Naive thymus-derived CD4-positive, alpha-beta T cell (primary cell): ENCODE measurements around the gene UROS. TPM values are rescaled to one million over a fixed set of nuclear protein-coding genes. Genes with fewer than 3 reads are reported as not detected.

Experiments
- ATAC-seq: fragments of 150-1000 bp; cut with Tn5 transposase; 2 replicates; pipeline ENCODE4 v1.10.0; 2021; ENCODE audit warnings: mild to moderate bottlenecking, moderate library complexity
- CTCF ChIA-PET: fragments of 350-600 bp; sonication (Branson Sonifier 250); formaldehyde crosslinking; loops from one replicate; lab custom pipeline; 2021; ENCODE audit warnings: antibody characterized with exemption; lab: Charles Lee
- POLR2A ChIA-PET: fragments of 350-600 bp; sonication (Branson Sonifier 250); formaldehyde crosslinking; loops from one replicate; lab custom pipeline; 2021; ENCODE audit warnings: antibody characterized with exemption, inconsistent platforms; lab: Charles Lee
- DNase-seq, 9 donors: peaks; one replicate each; pipeline versions ENCODE4 v3.0.0 to v3.0.0-alpha.2; 2020 to 2022; ENCODE audit warnings: mixed read lengths in 1 of 9
- H3K27ac ChIP-seq: one replicate; pipeline ENCODE4 v1.7.0; 2013; ENCODE audit warnings: mild to moderate bottlenecking, low read depth, low read length, moderate library complexity
- H3K27me3 ChIP-seq, 2 donors: one replicate each; pipeline ENCODE4 v1.7.0; 2013; ENCODE audit warnings: low read length in 2 of 2, mild to moderate bottlenecking in 2 of 2, moderate library complexity in 2 of 2; ENCODE audit not compliant: control insufficient read depth in 2 of 2, insufficient read depth in 2 of 2
- H3K36me3 ChIP-seq, 3 experiments: 1 replicate in 2 of 3; 2 replicates in 1 of 3; pipeline ENCODE4 v1.7.0; 2013; ENCODE audit warnings: low read length in 3 of 3, mild to moderate bottlenecking in 3 of 3, moderate library complexity in 1 of 3; ENCODE audit not compliant: insufficient read depth in 3 of 3, control insufficient read depth in 2 of 3
- H3K4me1 ChIP-seq, 2 donors: one replicate each; pipeline ENCODE4 v1.7.0; 2013; ENCODE audit warnings: low read length in 2 of 2, mild to moderate bottlenecking in 2 of 2, moderate library complexity in 1 of 2; ENCODE audit not compliant: control insufficient read depth in 2 of 2, insufficient read depth in 2 of 2
- H3K4me3 ChIP-seq: 2 replicates; pipeline ENCODE4 v1.7.0; 2013; ENCODE audit warnings: mild to moderate bottlenecking, low read length
- H3K9me3 ChIP-seq, 3 experiments: 1 replicate in 2 of 3; 2 replicates in 1 of 3; pipeline ENCODE4 v1.7.0; 2013; ENCODE audit warnings: low read length in 3 of 3; ENCODE audit not compliant: control insufficient read depth in 2 of 3
- H3K27ac Mint-ChIP-seq, 9 donors: one replicate each; pipeline ENCODE4 v1.8.0; 2020 to 2022; ENCODE audit warnings: mixed read lengths in 9 of 9, mild to moderate bottlenecking in 8 of 9, moderate library complexity in 5 of 9, inconsistent platforms in 2 of 9
- H3K27me3 Mint-ChIP-seq, 5 donors: one replicate each; pipeline ENCODE4 v1.8.0; 2021 to 2022; ENCODE audit warnings: mixed read lengths in 5 of 5, mild to moderate bottlenecking in 1 of 5
- H3K36me3 Mint-ChIP-seq, 5 donors: one replicate each; pipeline ENCODE4 v1.8.0; 2020 to 2022; ENCODE audit warnings: mixed read lengths in 5 of 5, mild to moderate bottlenecking in 3 of 5, inconsistent platforms in 1 of 5
- H3K4me1 Mint-ChIP-seq, 7 donors: one replicate each; pipeline ENCODE4 v1.8.0; 2020 to 2022; ENCODE audit warnings: mixed read lengths in 7 of 7, mild to moderate bottlenecking in 3 of 7, inconsistent platforms in 1 of 7
- H3K4me3 Mint-ChIP-seq, 10 donors: one replicate each; pipeline ENCODE4 v1.8.0; 2020 to 2022; ENCODE audit warnings: mild to moderate bottlenecking in 10 of 10, mixed read lengths in 10 of 10, moderate library complexity in 6 of 10, inconsistent platforms in 2 of 10
- H3K9me3 Mint-ChIP-seq, 11 donors: one replicate each; pipeline ENCODE4 v1.8.0; 2020 to 2022; ENCODE audit warnings: mixed read lengths in 11 of 11, mild to moderate bottlenecking in 4 of 11, inconsistent platforms in 1 of 11, moderate library complexity in 1 of 11
- intact Hi-C, 2 donors: fragments of 100-400 bp; cut with micrococcal nuclease; formaldehyde crosslinking; loops; one replicate each; pipeline ENCODE4 v1.15.1; 2023
- polyA plus RNA-seq, 2 donors: library from polyadenylated mRNA; unstranded; fragments of 300-500 nt; fragmentation: Illumina TruSeq; gene quantifications; one replicate each; pipeline ENCODE4 v1.2.3, GENCODE V29; 2021
- total RNA-seq, 6 experiments: library from RNA in 5 of 6; stranded (reverse) in 5 of 6; gene quantifications; 1 replicate in 5 of 6; 2 replicates in 1 of 6; pipeline ENCODE4 v1.2.3 and lab custom pipeline; 2021 to 2026

UROS gene
- total and polyA plus RNA-seq, 7 experiments from 2014 or later = 28.9 to 60.0 (median 42.2) TPM

- H3K4me1 Mint-ChIP-seq = no peaks in the 10 kb centered on the region
- H3K9me3 ChIP-seq = no peaks in the 10 kb centered on the region
- H3K27me3 Mint-ChIP-seq = no peaks in the 10 kb centered on the region
- H3K9me3 Mint-ChIP-seq = no peaks in the 10 kb centered on the region
- H3K27ac ChIP-seq = no peak overlapping the region
- CTCF ChIA-PET = no interaction called here
- intact Hi-C loops = no loop called here
- DNase-seq (no peak), ATAC-seq (no peak)
- no peak overlapping the region for H3K4me3 Mint-ChIP-seq
- H3K36me3 ChIP-seq = no peaks in the 10 kb centered on the region
- H3K4me3 ChIP-seq = no peak overlapping the region
- H3K27ac Mint-ChIP-seq = no peak overlapping the region
- POLR2A ChIA-PET = no interaction called here
- H3K4me1 ChIP-seq = no peaks in the 10 kb centered on the region
- peaks cover 0 to 7% (median 0%) of the 10 kb centered on the region in 5 donors for H3K36me3 Mint-ChIP-seq
- no peaks in the 10 kb centered on the region for H3K27me3 ChIP-seq
Observed at GRCh38 chr10:125859128-125859817, 36.2 kb upstream of the UROS start.

DNA sequence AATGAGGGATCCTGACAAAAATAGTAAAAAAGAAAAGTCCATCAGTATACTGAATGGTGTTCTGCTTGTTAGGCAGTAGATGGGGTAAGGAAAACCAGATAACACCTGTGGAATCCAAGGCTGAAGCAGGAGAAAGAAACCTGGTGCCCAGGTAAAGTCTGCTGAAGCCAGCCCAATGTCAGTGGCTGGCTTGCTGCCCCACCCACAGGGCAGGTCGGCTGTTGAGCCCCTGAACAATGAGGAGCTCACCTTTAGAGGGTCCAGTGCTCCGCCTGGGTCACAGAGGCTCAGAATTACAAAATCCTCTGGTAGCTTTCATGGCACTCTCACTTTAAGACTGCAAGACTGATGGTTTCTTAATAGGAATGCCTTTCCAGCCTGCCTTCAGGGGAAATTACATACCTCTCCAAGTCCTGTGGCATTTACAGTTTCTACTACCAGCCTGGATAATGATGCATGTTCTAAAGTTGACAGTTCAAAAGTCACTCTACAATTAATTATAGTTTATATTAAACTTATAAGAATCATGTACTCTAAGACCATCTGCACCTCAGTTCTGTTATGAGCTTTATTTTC lies 34.2 kb upstream of the UROS start:
- H3K9me3 ChIP-seq = no peaks in the 10 kb centered on the region
- no peak for DNase-seq
- no peaks in the 10 kb centered on the region for H3K27me3 Mint-ChIP-seq
- H3K36me3 Mint-ChIP-seq = peaks cover 0 to 9% (median 7%) of the 10 kb centered on the region in 5 donors
- H3K4me3 Mint-ChIP-seq = no peak overlapping the region
- CTCF ChIA-PET = no interaction called here
- H3K9me3 Mint-ChIP-seq = no peaks in the 10 kb centered on the region
- H3K4me1 ChIP-seq = no peaks in the 10 kb centered on the region
- no peaks in the 10 kb centered on the region for H3K27me3 ChIP-seq
- H3K36me3 ChIP-seq = peaks cover 0 to 8% (median 0%) of the 10 kb centered on the region in 3 experiments
- H3K27ac ChIP-seq = no peak overlapping the region
- no peak overlapping the region for H3K27ac Mint-ChIP-seq
- no peak overlapping the region for H3K4me3 ChIP-seq
- no peaks in the 10 kb centered on the region for H3K4me1 Mint-ChIP-seq
- ATAC-seq = no peak
- POLR2A ChIA-PET = no interaction called here
- intact Hi-C loops = no loop called here

- Histone ChIP-seq H3K27ac (no peak overlapping the region), H3K27me3 (no peaks in the 10 kb centered on the region), H3K4me3 (no peak overlapping the region), H3K36me3 (peaks cover 0 to 16% (median 0%) of the 10 kb centered on the region in 3 experiments), H3K9me3 (no peaks in the 10 kb centered on the region), H3K4me1 (no peaks in the 10 kb centered on the region)
- Mint-ChIP-seq H3K4me1 (no peaks in the 10 kb centered on the region), H3K27ac (peak overlapping the region in 1 of 9 donors; percentile 14), H3K36me3 (peaks cover 10 to 30% (median 21%) of the 10 kb centered on the region in 5 donors), H3K4me3 (no peak overlapping the region), H3K27me3 (no peaks in the 10 kb centered on the region), H3K9me3 (no peaks in the 10 kb centered on the region)
- intact Hi-C loops = no loop called here
- ChIA-PET CTCF (no interaction called here), POLR2A (no interaction called here)
- DNase-seq (no peak), ATAC-seq (no peak)
Observed at GRCh38 chr10:125852487-125852886, 29.4 kb upstream of the UROS start.

GRCh38 chr10:125850766-125851731 lies 28.0 kb upstream of the UROS start:
- no peaks in the 10 kb centered on the region for H3K27me3 Mint-ChIP-seq
- ChIA-PET CTCF (no interaction called here), POLR2A (no interaction called here)
- ATAC-seq (no peak), DNase-seq (no peak)
- Histone ChIP-seq H3K4me3 (no peak overlapping the region), H3K36me3 (peaks cover 0 to 23% (median 0%) of the 10 kb centered on the region in 3 experiments), H3K27me3 (no peaks in the 10 kb centered on the region), H3K27ac (no peak overlapping the region), H3K4me1 (no peaks in the 10 kb centered on the region), H3K9me3 (no peaks in the 10 kb centered on the region)
- no peak overlapping the region for H3K4me3 Mint-ChIP-seq
- intact Hi-C loops = no loop called here
- peaks cover 10 to 30% (median 21%) of the 10 kb centered on the region in 5 donors for H3K36me3 Mint-ChIP-seq
- no peaks in the 10 kb centered on the region for H3K4me1 Mint-ChIP-seq
- no peaks in the 10 kb centered on the region for H3K9me3 Mint-ChIP-seq
- H3K27ac Mint-ChIP-seq = peak overlapping the region in 1 of 9 donors; percentile 38

DNA sequence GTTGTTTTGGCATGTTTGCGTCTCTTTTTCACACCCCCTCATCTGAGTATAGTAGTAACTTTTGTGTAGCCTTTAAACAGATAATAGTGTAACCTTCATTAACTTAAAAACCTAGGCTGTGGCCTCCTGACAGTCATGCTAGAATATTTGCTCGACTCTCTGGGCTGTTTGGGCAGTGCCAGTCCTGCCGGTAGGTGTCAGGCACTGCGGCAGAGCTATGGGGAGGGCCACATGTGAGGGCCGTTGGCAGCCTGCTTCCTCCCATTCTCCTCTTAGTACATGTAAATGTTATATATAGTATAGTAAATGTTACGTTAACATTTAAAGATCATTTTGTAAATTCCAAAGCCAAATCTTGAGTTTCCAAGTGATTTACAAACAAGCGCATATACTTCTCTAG lies 26.4 kb upstream of the UROS start:
- no peaks in the 10 kb centered on the region for H3K27me3 ChIP-seq
- intact Hi-C loops = no loop called here
- H3K4me3 ChIP-seq = no peak overlapping the region
- Mint-ChIP-seq H3K27ac (no peak overlapping the region), H3K4me3 (no peak overlapping the region), H3K27me3 (no peaks in the 10 kb centered on the region), H3K4me1 (no peaks in the 10 kb centered on the region), H3K36me3 (peaks cover 10 to 30% (median 21%) of the 10 kb centered on the region in 5 donors), H3K9me3 (no peaks in the 10 kb centered on the region)
- ChIA-PET POLR2A (no interaction called here), CTCF (no interaction called here)
- ATAC-seq = no peak
- DNase-seq = no peak
- H3K9me3 ChIP-seq = no peaks in the 10 kb centered on the region
- H3K27ac ChIP-seq = no peak overlapping the region
- no peaks in the 10 kb centered on the region for H3K4me1 ChIP-seq
- peaks cover 0 to 27% (median 0%) of the 10 kb centered on the region in 3 experiments for H3K36me3 ChIP-seq

DNA sequence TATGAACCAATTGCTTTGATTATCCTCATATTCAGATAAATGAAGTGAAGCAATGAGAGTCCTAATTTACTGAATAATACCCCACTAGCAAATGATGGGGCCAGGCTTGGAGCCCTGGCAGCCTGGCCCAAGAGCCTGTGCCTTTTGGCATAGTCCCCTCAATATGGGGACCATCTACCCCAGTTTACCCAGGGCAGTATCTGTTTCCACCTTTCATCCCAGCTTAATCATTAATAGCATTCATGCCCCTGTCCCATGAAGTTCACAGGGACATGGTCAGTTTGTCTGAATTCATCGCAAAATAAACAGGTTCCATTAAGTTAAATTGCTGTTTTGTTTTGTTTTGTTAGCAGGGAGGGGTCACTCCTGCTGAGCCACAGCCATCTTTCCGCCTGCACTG lies 25.8 kb upstream of the UROS start:
- intact Hi-C loops = no loop called here

More for the DNA sequence above, 25.8 kb upstream of the UROS start:
- H3K4me3 ChIP-seq = no peak overlapping the region
- H3K27me3 Mint-ChIP-seq = no peaks in the 10 kb centered on the region
- ChIA-PET CTCF (no interaction called here), POLR2A (no interaction called here)
- H3K27me3 ChIP-seq = no peaks in the 10 kb centered on the region
- no peaks in the 10 kb centered on the region for H3K9me3 ChIP-seq
- no peak overlapping the region for H3K4me3 Mint-ChIP-seq
- no peaks in the 10 kb centered on the region for H3K4me1 Mint-ChIP-seq
- H3K27ac ChIP-seq = no peak overlapping the region
- ATAC-seq = no peak
- H3K9me3 Mint-ChIP-seq = no peaks in the 10 kb centered on the region
- no peaks in the 10 kb centered on the region for H3K4me1 ChIP-seq
- H3K27ac Mint-ChIP-seq = no peak overlapping the region
- peaks cover 0 to 27% (median 0%) of the 10 kb centered on the region in 3 experiments for H3K36me3 ChIP-seq
- peaks cover 10 to 30% (median 21%) of the 10 kb centered on the region in 5 donors for H3K36me3 Mint-ChIP-seq
- DNase-seq = no peak
